T-helper 17 cell (primary cell): Measurements from ENCODE around the gene ATXN7L1. TPM values are rescaled to one million over a fixed set of nuclear protein-coding genes. Genes with fewer than 3 reads are reported as not detected.
A peak's percentile ranks its signal among the peaks of the same experiment; 100 is the strongest.
"Not testable (repeated sequence)": the region's sequence is repeated elsewhere in the genome, so short reads cannot be mapped to it uniquely, and the experiment has no call there.

Experiments
- ATAC-seq: fragments of 150-1000 bp; cut with Tn5 transposase; 2 replicates; pipeline ENCODE4 v1.10.0; 2021; ENCODE audit warnings: mild to moderate bottlenecking, moderate library complexity
- DNase-seq, 3 donors: peaks; one replicate each; pipeline versions ENCODE4 v3.0.0 to v3.0.0-alpha.2; 2020 to 2021
- H3K9me3 ChIP-seq: one replicate; pipeline ENCODE4 v1.7.0; 2013; ENCODE audit warnings: low read length, mild to moderate bottlenecking; ENCODE audit not compliant: control insufficient read depth, poor library complexity, severe bottlenecking
- H3K27ac Mint-ChIP-seq: one replicate; pipeline ENCODE4 v1.8.0; 2022; ENCODE audit warnings: mild to moderate bottlenecking, moderate library complexity, mixed read lengths
- H3K27me3 Mint-ChIP-seq: one replicate; pipeline ENCODE4 v1.8.0; 2022; ENCODE audit warnings: mixed read lengths
- H3K36me3 Mint-ChIP-seq: one replicate; pipeline ENCODE4 v1.8.0; 2022; ENCODE audit warnings: low read depth, mixed read lengths
- H3K4me1 Mint-ChIP-seq: one replicate; pipeline ENCODE4 v1.8.0; 2022; ENCODE audit warnings: mild to moderate bottlenecking, mixed read lengths
- H3K4me3 Mint-ChIP-seq: one replicate; pipeline ENCODE4 v1.8.0; 2022; ENCODE audit warnings: mild to moderate bottlenecking, moderate library complexity, mixed read lengths
- total RNA-seq, 4 donors: library from RNA in 2 of 4; stranded (reverse) in 2 of 4; gene quantifications; one replicate each; pipeline ENCODE4 v1.2.3 and lab custom pipeline; 2022 to 2026

Gene ATXN7L1
- total RNA-seq, 2 donors from 2014 or later = 36.6 to 45.7 TPM

DNA sequence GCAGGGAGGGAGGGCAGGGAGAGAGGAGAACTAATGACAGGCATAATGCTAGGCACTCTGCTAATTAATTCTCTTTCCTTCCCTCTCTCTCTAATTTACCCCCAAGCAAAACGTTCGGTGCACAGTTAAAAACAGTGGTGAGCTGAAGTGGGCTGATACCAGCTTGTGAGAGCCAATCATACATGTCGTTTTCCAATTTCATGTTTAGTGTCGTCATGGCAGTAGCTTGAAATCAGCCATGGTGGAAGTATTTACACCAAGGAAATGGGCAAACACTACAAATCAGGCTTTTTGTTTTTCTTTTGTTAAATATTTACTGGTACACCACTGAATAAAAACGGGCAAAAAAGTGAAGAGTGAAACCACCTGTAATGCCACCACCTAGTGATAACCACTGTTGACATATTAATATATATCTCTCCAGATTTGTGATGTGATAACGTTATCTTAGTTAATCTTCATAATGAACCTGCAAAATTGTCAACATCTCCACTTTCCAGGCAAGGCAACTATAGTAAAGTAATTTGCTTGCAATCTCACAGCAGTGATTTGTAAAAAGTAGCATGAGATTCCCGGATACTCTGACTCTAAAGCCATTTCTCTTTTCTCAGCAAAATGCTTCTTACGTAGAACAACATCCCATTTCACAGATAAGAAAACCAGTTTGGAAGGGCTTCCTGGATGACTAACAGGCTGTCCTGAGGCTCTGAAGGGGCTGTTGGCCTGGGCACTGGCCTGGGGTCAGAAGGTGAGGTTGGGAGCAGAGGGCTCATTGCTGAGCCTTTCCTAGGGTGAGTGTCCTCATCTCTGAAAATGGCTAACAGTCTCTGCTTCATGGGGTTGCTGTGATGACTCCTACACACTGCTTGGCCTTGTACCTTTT lies 83.7 kb downstream of the ATXN7L1 start:
- Mint-ChIP-seq H3K27ac (peak overlapping the region; percentile 29), H3K36me3 (peaks cover 3% of the 10 kb centered on the region), H3K4me3 (no peak overlapping the region), H3K4me1 (peaks cover 16% of the 10 kb centered on the region), H3K27me3 (no peaks in the 10 kb centered on the region)
- DNase-seq (no peak), ATAC-seq (peak; percentile 23)
- no peaks in the 10 kb centered on the region for H3K9me3 ChIP-seq

GRCh38 chr7:105791926-105792325 lies 84.5 kb downstream of the ATXN7L1 start:
- DNase-seq (no peak), ATAC-seq (no peak)
- H3K4me3 Mint-ChIP-seq = no peak overlapping the region
- peaks cover 16% of the 10 kb centered on the region for H3K4me1 Mint-ChIP-seq
- peak overlapping the region; percentile 29 for H3K27ac Mint-ChIP-seq
- H3K36me3 Mint-ChIP-seq = peaks cover 3% of the 10 kb centered on the region
- no peaks in the 10 kb centered on the region for H3K9me3 ChIP-seq
- no peaks in the 10 kb centered on the region for H3K27me3 Mint-ChIP-seq

DNA sequence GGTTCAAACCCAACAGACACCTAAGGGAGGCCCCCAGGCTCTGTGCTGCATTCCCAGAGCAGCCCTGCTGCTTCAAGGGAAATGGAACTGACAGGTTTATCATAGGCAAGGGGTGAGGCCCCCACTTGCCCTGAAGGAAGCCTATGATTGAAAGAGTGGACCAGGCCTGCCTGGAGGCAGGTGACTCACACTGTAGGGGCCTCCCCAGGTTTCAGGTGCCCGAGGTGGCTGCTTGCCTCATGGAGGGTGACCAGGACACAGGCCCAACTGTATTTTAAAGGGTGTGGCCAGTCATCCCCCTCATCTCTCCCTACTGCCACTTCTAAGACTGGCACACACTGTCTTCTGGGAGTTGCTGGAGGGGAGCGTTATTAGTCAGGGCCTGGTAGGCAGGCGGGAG lies 85.4 kb downstream of the ATXN7L1 start:
- Mint-ChIP-seq H3K4me3 (no peak overlapping the region), H3K27ac (no peak overlapping the region), H3K36me3 (peaks cover 3% of the 10 kb centered on the region), H3K4me1 (peaks cover 14% of the 10 kb centered on the region), H3K27me3 (no peaks in the 10 kb centered on the region)
- H3K9me3 ChIP-seq = no peaks in the 10 kb centered on the region
- DNase-seq (no peak), ATAC-seq (no peak)

- ATAC-seq, H3K27me3 Mint-ChIP-seq: not testable (repeated sequence)
Measured at GRCh38 chr7:105790452-105790851, 85.9 kb downstream of the ATXN7L1 start.

DNA sequence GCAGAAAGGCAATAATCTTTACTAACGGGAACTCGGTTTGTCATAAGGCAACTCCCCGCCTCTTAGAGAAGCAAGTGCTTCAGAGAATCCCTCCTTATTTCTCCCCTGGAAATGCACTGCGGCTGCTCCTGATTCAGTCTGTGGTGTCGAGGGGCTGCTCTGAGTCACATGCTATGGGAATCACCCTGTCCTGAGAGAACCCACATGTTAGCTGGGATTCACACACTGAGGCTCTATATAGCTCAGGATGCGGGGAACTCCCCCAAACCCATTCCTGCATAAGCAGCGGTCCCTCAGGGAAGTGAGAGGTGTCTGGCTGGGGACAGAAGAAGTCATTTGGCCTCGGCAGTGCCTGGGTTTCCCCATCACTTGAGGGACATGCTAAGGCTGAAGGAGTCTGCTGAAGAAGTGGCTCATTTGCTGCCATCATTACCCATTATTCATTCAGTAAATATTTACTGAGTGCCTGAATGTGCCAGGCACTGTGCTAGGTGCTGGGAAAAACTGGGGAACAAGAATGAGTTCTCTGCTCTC lies 87.5 kb downstream of the ATXN7L1 start:
- H3K9me3 ChIP-seq = no peaks in the 10 kb centered on the region
- DNase-seq (no peak), ATAC-seq (no peak)
- no peak overlapping the region for H3K4me3 Mint-ChIP-seq
- H3K27ac Mint-ChIP-seq = no peak overlapping the region
- H3K27me3 Mint-ChIP-seq = no peaks in the 10 kb centered on the region
- H3K36me3 Mint-ChIP-seq = peaks cover 3% of the 10 kb centered on the region
- peaks cover 11% of the 10 kb centered on the region for H3K4me1 Mint-ChIP-seq

More at GRCh38 chr7:105790452-105790851, 85.9 kb downstream of the ATXN7L1 start:
- not testable (repeated sequence) for H3K9me3 ChIP-seq, H3K4me3 Mint-ChIP-seq, H3K36me3 Mint-ChIP-seq, H3K27ac Mint-ChIP-seq, DNase-seq
- H3K4me1 Mint-ChIP-seq = peaks cover 14% of the 10 kb centered on the region

DNA sequence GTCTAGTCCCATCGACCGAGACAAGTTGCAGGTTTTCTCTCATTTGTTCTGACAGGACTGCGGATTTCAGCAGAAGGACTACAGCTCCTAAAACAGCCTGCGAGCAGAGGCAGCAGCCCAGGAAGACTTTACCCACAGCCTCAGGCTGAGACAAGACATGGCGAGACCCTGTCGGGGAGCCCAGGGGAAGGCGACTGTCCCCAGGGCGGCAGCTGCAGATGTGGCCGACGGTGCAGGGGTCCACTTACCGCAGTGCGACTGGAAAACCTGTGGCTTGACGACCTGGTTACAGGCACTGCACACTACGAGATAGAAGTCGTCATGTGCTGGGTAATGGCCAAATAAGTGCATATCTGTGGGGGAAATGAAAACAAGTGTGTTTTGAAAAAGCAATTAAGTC lies 88.0 kb downstream of the ATXN7L1 start:
- DNase-seq = no peak
- no peak overlapping the region for H3K27ac Mint-ChIP-seq
- H3K36me3 Mint-ChIP-seq = peaks cover 3% of the 10 kb centered on the region
- H3K9me3 ChIP-seq = no peaks in the 10 kb centered on the region
- no peak for ATAC-seq
- H3K4me3 Mint-ChIP-seq = no peak overlapping the region
- H3K4me1 Mint-ChIP-seq = peaks cover 11% of the 10 kb centered on the region
- H3K27me3 Mint-ChIP-seq = no peaks in the 10 kb centered on the region

- H3K27ac Mint-ChIP-seq = no peak overlapping the region
- H3K4me3 Mint-ChIP-seq = no peak overlapping the region
- ATAC-seq (no peak), DNase-seq (no peak)
- H3K27me3 Mint-ChIP-seq = no peaks in the 10 kb centered on the region
- H3K4me1 Mint-ChIP-seq = peaks cover 8% of the 10 kb centered on the region
- no peaks in the 10 kb centered on the region for H3K9me3 ChIP-seq
- H3K36me3 Mint-ChIP-seq = peaks cover 3% of the 10 kb centered on the region
Measured at GRCh38 chr7:105787793-105788192, 88.6 kb downstream of the ATXN7L1 start.

- ATAC-seq (no peak), DNase-seq (no peak)
- no peaks in the 10 kb centered on the region for H3K27me3 Mint-ChIP-seq
- H3K9me3 ChIP-seq = no peaks in the 10 kb centered on the region
- H3K36me3 Mint-ChIP-seq = peaks cover 3% of the 10 kb centered on the region
- no peak overlapping the region for H3K27ac Mint-ChIP-seq
- H3K4me1 Mint-ChIP-seq = peaks cover 4% of the 10 kb centered on the region
- H3K4me3 Mint-ChIP-seq = no peak overlapping the region
Measured at GRCh38 chr7:105786520-105787470, 89.6 kb downstream of the ATXN7L1 start.

GRCh38 chr7:105782391-105783042 lies 93.9 kb downstream of the ATXN7L1 start:
- H3K36me3 Mint-ChIP-seq = peaks cover 2% of the 10 kb centered on the region
- H3K4me1 Mint-ChIP-seq = peaks cover 2% of the 10 kb centered on the region
- ATAC-seq (no peak), DNase-seq (no peak)
- H3K27ac Mint-ChIP-seq = no peak overlapping the region
- H3K4me3 Mint-ChIP-seq = no peak overlapping the region
- no peaks in the 10 kb centered on the region for H3K27me3 Mint-ChIP-seq
- H3K9me3 ChIP-seq = no peaks in the 10 kb centered on the region

DNA sequence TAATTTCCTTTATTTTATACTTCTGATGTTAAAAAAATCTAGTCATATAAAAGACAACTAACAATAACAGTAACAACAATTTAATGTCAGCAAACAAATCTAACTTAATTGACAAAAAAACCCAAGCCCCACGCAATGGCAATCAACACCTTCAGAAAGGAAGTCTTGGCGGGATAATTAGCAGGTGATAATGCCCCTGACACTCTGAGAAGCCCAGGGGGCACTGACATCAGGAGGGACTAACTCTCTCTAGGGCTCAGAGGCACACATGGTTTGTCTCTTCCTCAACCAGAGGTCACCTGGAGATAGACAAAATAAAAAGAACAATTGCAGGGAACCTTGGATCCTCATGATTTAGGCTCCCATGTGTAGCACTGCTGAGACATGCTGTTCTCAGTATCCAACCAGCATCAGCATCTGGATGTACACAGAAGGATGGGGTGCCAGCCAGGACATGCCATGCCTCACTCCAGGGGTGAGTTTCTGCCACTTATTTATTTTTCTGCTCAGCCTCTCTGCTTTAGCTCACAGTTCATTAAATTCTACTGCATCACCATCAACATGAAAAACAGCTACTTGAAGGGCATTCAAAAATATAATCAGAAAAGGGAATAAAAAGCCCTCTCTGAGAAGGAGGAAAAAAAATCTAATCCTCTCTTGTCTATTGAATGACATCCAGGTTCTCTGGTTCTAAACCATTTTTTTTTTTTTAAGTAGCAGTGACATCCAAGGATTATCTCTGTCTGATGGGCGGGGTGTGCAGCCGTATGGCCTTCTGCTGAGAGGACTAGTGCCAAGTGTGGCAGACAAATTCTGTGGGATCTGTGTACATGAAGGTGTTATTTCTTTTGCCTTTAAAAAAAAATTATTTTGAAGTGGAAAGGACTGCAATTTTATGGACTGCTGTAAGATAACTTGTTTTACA lies 96.3 kb downstream of the ATXN7L1 start:
- Mint-ChIP-seq H3K4me1 (peaks cover 2% of the 10 kb centered on the region), H3K27me3 (no peaks in the 10 kb centered on the region), H3K27ac (no peak overlapping the region), H3K4me3 (no peak overlapping the region), H3K36me3 (peaks cover 5% of the 10 kb centered on the region)
- no peaks in the 10 kb centered on the region for H3K9me3 ChIP-seq
- ATAC-seq = no peak
- DNase-seq = no peak

DNA sequence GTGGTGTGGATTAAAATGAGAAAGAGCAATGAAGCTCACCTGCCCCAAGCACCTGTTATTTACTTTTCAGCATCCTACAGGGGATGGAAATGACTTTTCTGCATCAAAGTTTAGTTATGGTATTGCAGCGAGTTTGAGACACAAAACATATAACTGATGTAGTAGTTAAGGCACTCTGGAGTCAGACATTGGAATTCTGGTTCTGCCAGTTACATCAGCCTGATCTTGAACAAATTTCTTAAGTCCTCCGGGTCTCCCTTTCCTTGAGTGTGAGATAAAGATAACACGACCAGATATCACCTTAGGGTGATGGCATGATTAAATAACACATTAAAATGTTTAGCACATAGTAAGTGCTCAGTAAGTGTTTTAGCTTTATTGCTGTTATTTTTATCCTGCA lies 97.4 kb downstream of the ATXN7L1 start:
- no peak for DNase-seq
- Mint-ChIP-seq H3K27ac (no peak overlapping the region), H3K4me1 (peaks cover 2% of the 10 kb centered on the region), H3K4me3 (no peak overlapping the region), H3K27me3 (no peaks in the 10 kb centered on the region), H3K36me3 (peaks cover 5% of the 10 kb centered on the region)
- no peak for ATAC-seq
- H3K9me3 ChIP-seq = no peaks in the 10 kb centered on the region
